GM12873 (cell line): Measurements from ENCODE around the gene NUP133.

Experiments
- CTCF ChIP-seq: IDR thresholded peaks from 2 replicates; pipeline ENCODE4 v1.5.1; 2012; ENCODE audit warnings: low read depth, mild to moderate bottlenecking, moderate library complexity, low read length, control low read depth; ENCODE audit not compliant: insufficient read depth; ENCODE audit errors: missing control alignments

The NUP133 gene

GRCh38 chr1:229396585-229397206 lies 111.4 kb downstream of the NUP133 start:
- no peak for TF ChIP-seq CTCF

- TF ChIP-seq CTCF, result no peak
Observed at GRCh38 chr1:229392936-229393335, 115.2 kb downstream of the NUP133 start.
